ENCODE measurements around the gene FGB. TPM values are rescaled to one million over a fixed set of nuclear protein-coding genes. Genes with fewer than 3 reads are reported as not detected.

The FGB gene
- total RNA-seq, 1 donor from 2014 or later = 0.95 TPM

- DNase-seq (no peak), ATAC-seq (no peak)
- no peaks in the 10 kb centered on the region for H3K36me3 ChIP-seq
- no peak overlapping the region for H3K4me3 ChIP-seq
- H3K27ac ChIP-seq = no peak overlapping the region
- H3K9me3 ChIP-seq = no peaks in the 10 kb centered on the region
- TF ChIP-seq CTCF (IDR thresholded peaks at IDR 0.05) = no peak
- no peaks in the 10 kb centered on the region for H3K27me3 ChIP-seq (ENCODE audit: low read depth)
- H3K4me1 ChIP-seq = no peaks in the 10 kb centered on the region
- intact Hi-C loops (cut with DNase I) = no loop called here
Observed at GRCh38 chr4:154577324-154577723, 14.5 kb downstream of the FGB start.

- ATAC-seq = no peak
- H3K4me1 ChIP-seq = no peaks in the 10 kb centered on the region
- no peaks in the 10 kb centered on the region for H3K36me3 ChIP-seq
- intact Hi-C loops (cut with DNase I) = no loop called here
- H3K27ac ChIP-seq = no peak overlapping the region
- H3K27me3 ChIP-seq (ENCODE audit: low read depth) = no peaks in the 10 kb centered on the region
- TF ChIP-seq CTCF (IDR thresholded peaks at IDR 0.05) = no peak
- H3K4me3 ChIP-seq = no peak overlapping the region
- no peaks in the 10 kb centered on the region for H3K9me3 ChIP-seq
- DNase-seq = no peak
Observed at GRCh38 chr4:154578919-154579318, 16.1 kb downstream of the FGB start.

GRCh38 chr4:154579927-154580326 is 17.1 kb downstream of the FGB start:
- Histone ChIP-seq H3K36me3 (no peaks in the 10 kb centered on the region), H3K4me1 (no peaks in the 10 kb centered on the region), H3K4me3 (no peak overlapping the region), H3K27ac (no peak overlapping the region), H3K9me3 (no peaks in the 10 kb centered on the region), H3K27me3 (ENCODE audit: low read depth) (no peaks in the 10 kb centered on the region)
- TF ChIP-seq CTCF (IDR thresholded peaks at IDR 0.05) = no peak
- intact Hi-C loops (cut with DNase I) = no loop called here
- ATAC-seq (no peak), DNase-seq (no peak)

- no peak for DNase-seq
- Histone ChIP-seq H3K4me3 (no peak overlapping the region), H3K27me3 (ENCODE audit: low read depth) (no peaks in the 10 kb centered on the region), H3K36me3 (no peaks in the 10 kb centered on the region), H3K4me1 (no peaks in the 10 kb centered on the region), H3K27ac (no peak overlapping the region), H3K9me3 (no peaks in the 10 kb centered on the region)
- intact Hi-C loops (cut with DNase I) = no loop called here
- no peak for ATAC-seq
- TF ChIP-seq CTCF (IDR thresholded peaks at IDR 0.05) = no peak
Observed at GRCh38 chr4:154582723-154583122, 19.9 kb downstream of the FGB start.

- no peaks in the 10 kb centered on the region for H3K27me3 ChIP-seq (ENCODE audit: low read depth)
- H3K27ac ChIP-seq = no peak overlapping the region
- intact Hi-C loops (cut with DNase I) = no loop called here
- no peaks in the 10 kb centered on the region for H3K4me1 ChIP-seq
- H3K4me3 ChIP-seq = no peak overlapping the region
- DNase-seq (no peak), ATAC-seq (no peak)
- H3K9me3 ChIP-seq = no peaks in the 10 kb centered on the region
- TF ChIP-seq CTCF (IDR thresholded peaks at IDR 0.05) = no peak
- H3K36me3 ChIP-seq = no peaks in the 10 kb centered on the region
Observed at GRCh38 chr4:154583230-154583629, 20.4 kb downstream of the FGB start.

- Histone ChIP-seq H3K27me3 (ENCODE audit: low read depth) (no peaks in the 10 kb centered on the region), H3K4me3 (no peak overlapping the region), H3K36me3 (no peaks in the 10 kb centered on the region), H3K4me1 (no peaks in the 10 kb centered on the region), H3K9me3 (no peaks in the 10 kb centered on the region), H3K27ac (no peak overlapping the region)
- intact Hi-C loops (cut with DNase I) = no loop called here
- no peak for TF ChIP-seq CTCF (IDR thresholded peaks at IDR 0.05)
- no peak for ATAC-seq
- no peak for DNase-seq
Observed at GRCh38 chr4:154583677-154584076, 20.9 kb downstream of the FGB start.

Measured in lower lobe of right lung (tissue), 2 donors.